K562 (cell line): ENCODE data around the gene NSUN3. TPM values are rescaled to one million over a fixed set of nuclear protein-coding genes. Genes with fewer than 3 reads are reported as not detected.

Experiments used
- DACH1 ChIP-seq: fragments of 450-650 bp; IDR thresholded peaks from 2 replicates; pipeline ENCODE4 v1.6.1; 2018; ENCODE audit not compliant: partially characterized antibody
- KDM1A ChIP-seq, 2 experiments: fragments of 450-650 bp; IDR thresholded peaks; 2 replicates each; pipeline ENCODE4 v1.6.1; 2016; ENCODE audit warnings: mild to moderate bottlenecking in 2 of 2
- RBM15 ChIP-seq: fragments of 200-400 bp; formaldehyde crosslinking; IDR thresholded peaks from 2 replicates; pipeline ENCODE4 v1.6.1; 2018; ENCODE audit warnings: mild to moderate bottlenecking, low read length, moderate library complexity; ENCODE audit not compliant: insufficient read depth
- RFX5 ChIP-seq: IDR thresholded peaks from 2 replicates; pipeline ENCODE4 v1.6.1; 2011; ENCODE audit warnings: low read depth, mild to moderate bottlenecking, improper control_type of control experiment, low read length
- RREB1 ChIP-seq: fragments of 250-450 bp; sonication (Bioruptor Pico); IDR thresholded peaks from 2 replicates; pipeline ENCODE4 v1.4.0; 2020
- XRCC4 ChIP-seq: IDR thresholded peaks from one replicate; pipeline ENCODE4 v1.6.1; 2011; ENCODE audit not compliant: insufficient read depth, insufficient read length; ENCODE audit errors: extremely low read depth
- ZNF146 ChIP-seq: IDR thresholded peaks from one replicate; pipeline ENCODE4 v1.6.1; 2018; ENCODE audit warnings: missing compliant biosample characterization; ENCODE audit not compliant: unreplicated experiment
- ZNF197 ChIP-seq: fragments of 200-800 bp; sonication (Bioruptor generic); IDR thresholded peaks from 2 replicates; pipeline ENCODE4 v1.6.1; 2016; ENCODE audit warnings: low read depth, missing genetic modification characterization, missing compliant biosample characterization
- ZNF280B ChIP-seq: fragments of 250-450 bp; sonication (Bioruptor Pico); IDR thresholded peaks from 2 replicates; pipeline ENCODE4 v1.5.1; 2021; ENCODE audit warnings: mild to moderate bottlenecking
- ZNF655 ChIP-seq: fragments of 250-450 bp; sonication (Bioruptor Pico); IDR thresholded peaks from 2 replicates; pipeline ENCODE4 v1.5.0; 2021
- ZNF668 ChIP-seq: fragments of 250-450 bp; sonication (Bioruptor Pico); IDR thresholded peaks from 2 replicates; pipeline ENCODE4 v1.8.0; 2022; ENCODE audit warnings: mild to moderate bottlenecking, inconsistent platforms
- polyA plus RNA-seq, 8 experiments: library from polyadenylated mRNA; depleted of rRNA in 4 of 8; stranded (reverse) in 5 of 8; unstranded in 3 of 8; fragments of >200 nt; fragmentation: Nextera tagmentation in 2 of 8; fragmentation: Illumina TruSeq in 1 of 8; extraction: Ambion mirVana in 2 of 8; extraction: Trizol in 1 of 8; gene quantifications; 2 replicates each; pipeline versions ENCODE4 v1.2.1 to v1.2.3, GENCODE V29; 2011 to 2014; ENCODE audit warnings: inconsistent platforms in 1 of 8, missing spikeins in 1 of 8
- total RNA-seq, 7 experiments: library from RNA; depleted of rRNA in 6 of 7; stranded (reverse); fragments of >200 nt in 6 of 7; fragmentation: Illumina TruSeq in 2 of 7; extraction: Trizol in 2 of 7; gene quantifications; 2 replicates each; pipeline versions ENCODE4 v1.2.1 to v1.2.3, GENCODE V29; 2011 to 2021; ENCODE audit warnings: low replicate concordance in 1 of 7
- TF ChIP-seq, protein P1 (sequence below): fragments of 450-650 bp; formaldehyde crosslinking; conservative IDR thresholded peaks from 2 replicates; pipeline ENCODE4 v1.4.0; 2022; ENCODE audit warnings: mild to moderate bottlenecking, missing genetic modification characterization
- TF ChIP-seq, protein P2 (sequence below): sonication (generic); formaldehyde crosslinking; IDR thresholded peaks from 2 replicates; pipeline ENCODE4 v1.8.0; 2022; ENCODE audit warnings: mild to moderate bottlenecking, missing genetic modification reagents
- TF ChIP-seq, protein P3 (sequence below), 2 experiments: fragments of 450-650 bp; IDR thresholded peaks; 2 replicates each; pipeline ENCODE4 v1.6.1; 2016

The NSUN3 gene
- total and polyA plus RNA-seq, 9 of the 15 experiments (the other 6 are each of a cell fraction or from before 2014, with no cell fraction given), result 4.4 to 12.3 (median 7.6) TPM

DNA sequence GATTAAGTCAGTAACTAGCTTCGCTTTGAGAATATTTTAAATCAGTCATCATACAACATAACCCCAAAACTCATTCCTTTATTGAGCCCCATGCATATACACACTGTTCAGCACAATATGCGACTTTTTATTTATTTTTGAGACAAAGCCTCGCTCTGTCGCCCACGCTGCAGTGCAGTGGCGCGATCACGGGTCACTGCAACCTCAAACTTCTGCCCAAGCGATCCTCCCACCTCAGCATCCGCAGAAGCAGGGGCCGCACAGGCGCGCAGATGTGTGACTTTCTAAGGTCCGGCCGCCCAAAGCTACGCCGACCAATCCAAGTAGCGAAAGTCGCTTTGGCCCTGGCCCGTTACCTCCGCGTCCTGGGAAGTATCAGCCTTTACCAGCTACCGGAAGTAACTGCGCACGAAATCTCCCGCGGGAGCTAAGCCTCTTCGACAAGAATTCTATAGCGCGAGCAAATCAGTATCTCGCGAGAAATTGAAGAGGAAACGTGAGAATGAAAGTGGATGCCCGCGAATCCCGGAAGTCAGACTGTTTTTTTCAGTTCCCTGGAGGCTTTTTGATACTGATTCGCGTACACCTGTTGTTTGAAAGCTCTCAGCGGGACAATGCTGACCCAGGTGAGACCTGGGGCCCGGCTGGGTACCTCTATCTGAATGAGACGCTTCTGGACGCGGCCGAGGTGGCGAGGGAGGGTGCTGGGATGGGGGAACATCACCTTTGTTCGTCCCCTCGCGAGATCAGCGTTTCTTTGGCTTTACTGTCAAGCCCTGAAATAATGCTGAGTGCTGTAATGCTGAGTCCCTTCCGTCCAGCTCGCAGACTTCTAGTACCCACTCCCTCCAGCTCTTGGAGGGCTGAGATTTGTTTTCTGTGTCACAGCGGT, at the start of gene NSUN3, which contains the start of gene DHFR2 (continued):
- TF ChIP-seq, protein P1, sequence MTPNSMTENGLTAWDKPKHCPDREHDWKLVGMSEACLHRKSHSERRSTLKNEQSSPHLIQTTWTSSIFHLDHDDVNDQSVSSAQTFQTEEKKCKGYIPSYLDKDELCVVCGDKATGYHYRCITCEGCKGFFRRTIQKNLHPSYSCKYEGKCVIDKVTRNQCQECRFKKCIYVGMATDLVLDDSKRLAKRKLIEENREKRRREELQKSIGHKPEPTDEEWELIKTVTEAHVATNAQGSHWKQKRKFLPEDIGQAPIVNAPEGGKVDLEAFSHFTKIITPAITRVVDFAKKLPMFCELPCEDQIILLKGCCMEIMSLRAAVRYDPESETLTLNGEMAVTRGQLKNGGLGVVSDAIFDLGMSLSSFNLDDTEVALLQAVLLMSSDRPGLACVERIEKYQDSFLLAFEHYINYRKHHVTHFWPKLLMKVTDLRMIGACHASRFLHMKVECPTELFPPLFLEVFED, result no peak
- TF ChIP-seq ZNF280B (no peak), DACH1 (no peak), ZNF197 (CRISPR knock-in tag) (no peak), RFX5 (no peak), RBM15 (no peak), KDM1A (IDR thresholded peaks at IDR 0.05) (no peak), XRCC4 (no peak), ZNF668 (CRISPR knock-in tag) (no peak), ZNF146 (no peak), ZNF655 (CRISPR knock-in tag) (no peak), RREB1 (CRISPR knock-in tag) (no peak)
- TF ChIP-seq, protein P2, sequence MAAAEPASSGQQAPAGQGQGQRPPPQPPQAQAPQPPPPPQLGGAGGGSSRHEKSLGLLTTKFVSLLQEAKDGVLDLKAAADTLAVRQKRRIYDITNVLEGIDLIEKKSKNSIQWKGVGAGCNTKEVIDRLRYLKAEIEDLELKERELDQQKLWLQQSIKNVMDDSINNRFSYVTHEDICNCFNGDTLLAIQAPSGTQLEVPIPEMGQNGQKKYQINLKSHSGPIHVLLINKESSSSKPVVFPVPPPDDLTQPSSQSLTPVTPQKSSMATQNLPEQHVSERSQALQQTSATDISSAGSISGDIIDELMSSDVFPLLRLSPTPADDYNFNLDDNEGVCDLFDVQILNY (CRISPR knock-in tag), result no peak
- TF ChIP-seq, protein P3, sequence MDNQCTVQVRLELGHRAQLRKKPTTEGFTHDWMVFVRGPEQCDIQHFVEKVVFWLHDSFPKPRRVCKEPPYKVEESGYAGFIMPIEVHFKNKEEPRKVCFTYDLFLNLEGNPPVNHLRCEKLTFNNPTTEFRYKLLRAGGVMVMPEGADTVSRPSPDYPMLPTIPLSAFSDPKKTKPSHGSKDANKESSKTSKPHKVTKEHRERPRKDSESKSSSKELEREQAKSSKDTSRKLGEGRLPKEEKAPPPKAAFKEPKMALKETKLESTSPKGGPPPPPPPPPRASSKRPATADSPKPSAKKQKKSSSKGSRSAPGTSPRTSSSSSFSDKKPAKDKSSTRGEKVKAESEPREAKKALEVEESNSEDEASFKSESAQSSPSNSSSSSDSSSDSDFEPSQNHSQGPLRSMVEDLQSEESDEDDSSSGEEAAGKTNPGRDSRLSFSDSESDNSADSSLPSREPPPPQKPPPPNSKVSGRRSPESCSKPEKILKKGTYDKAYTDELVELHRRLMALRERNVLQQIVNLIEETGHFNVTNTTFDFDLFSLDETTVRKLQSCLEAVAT (IDR thresholded peaks at IDR 0.05), result no peak
